ENCODE results near the gene KCTD2. TPM values are rescaled to one million over a fixed set of nuclear protein-coding genes. Genes with fewer than 3 reads are reported as not detected.

KCTD2 gene
- 10 to 100 TPM; 22.5 to 38.3 (median 28.6) TPM for total RNA-seq

GRCh38 chr17:75046407-75047289, at the start of gene KCTD2, which contains the start of gene ATP5PD:
Gene KCTD2 (plus strand): TSS chr17:75047225. CDS start chr17:75047251, 26 bp downstream.
Gene ATP5PD (minus strand): TSS chr17:75046969. CDS start chr17:75042650, 4,319 bp downstream.
- intact Hi-C loops (cut with DNase I; ENCODE audit: low total_unique reads): no loop called here
- DNase-seq (ENCODE audit: low spot score in 2 of 2): peak; percentile 94 to 99
- peak in 1 of 2 donors; percentile 82 for TF ChIP-seq POLR2A (IDR thresholded peaks at IDR 0.05)
- TF ChIP-seq, protein P1, sequence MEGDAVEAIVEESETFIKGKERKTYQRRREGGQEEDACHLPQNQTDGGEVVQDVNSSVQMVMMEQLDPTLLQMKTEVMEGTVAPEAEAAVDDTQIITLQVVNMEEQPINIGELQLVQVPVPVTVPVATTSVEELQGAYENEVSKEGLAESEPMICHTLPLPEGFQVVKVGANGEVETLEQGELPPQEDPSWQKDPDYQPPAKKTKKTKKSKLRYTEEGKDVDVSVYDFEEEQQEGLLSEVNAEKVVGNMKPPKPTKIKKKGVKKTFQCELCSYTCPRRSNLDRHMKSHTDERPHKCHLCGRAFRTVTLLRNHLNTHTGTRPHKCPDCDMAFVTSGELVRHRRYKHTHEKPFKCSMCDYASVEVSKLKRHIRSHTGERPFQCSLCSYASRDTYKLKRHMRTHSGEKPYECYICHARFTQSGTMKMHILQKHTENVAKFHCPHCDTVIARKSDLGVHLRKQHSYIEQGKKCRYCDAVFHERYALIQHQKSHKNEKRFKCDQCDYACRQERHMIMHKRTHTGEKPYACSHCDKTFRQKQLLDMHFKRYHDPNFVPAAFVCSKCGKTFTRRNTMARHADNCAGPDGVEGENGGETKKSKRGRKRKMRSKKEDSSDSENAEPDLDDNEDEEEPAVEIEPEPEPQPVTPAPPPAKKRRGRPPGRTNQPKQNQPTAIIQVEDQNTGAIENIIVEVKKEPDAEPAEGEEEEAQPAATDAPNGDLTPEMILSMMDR (IDR thresholded peaks at IDR 0.05): no peak
- peak within 1 kb of the TSS; percentile 98 for H3K4me3 ChIP-seq (ENCODE audit: low read depth, poor library complexity, severe bottlenecking)
- whole genome bisulfite sequencing, 2 donors: 1% methylated on average over 44 to 47 of the region's 72 CpGs

GRCh38 chr17:74998783-74999182, 48.2 kb upstream of the KCTD2 start:
- 78 to 88% methylated on average over 6 of the region's 6 CpGs for WGBS, 2 donors
- TF ChIP-seq, protein P1 (IDR thresholded peaks at IDR 0.05): no peak
- no peak for TF ChIP-seq POLR2A (IDR thresholded peaks at IDR 0.05)
- intact Hi-C loops (cut with DNase I; ENCODE audit: low total_unique reads): no loop called here
- H3K4me3 ChIP-seq (ENCODE audit: low read depth, poor library complexity, severe bottlenecking): no peak overlapping the region
- DNase-seq (ENCODE audit: low spot score in 2 of 2): no peak

- intact Hi-C loops (cut with DNase I; ENCODE audit: low total_unique reads): no loop called here
- no peak for DNase-seq (ENCODE audit: low spot score in 2 of 2)
- H3K4me3 ChIP-seq (ENCODE audit: low read depth, poor library complexity, severe bottlenecking): no peak overlapping the region
- WGBS, 2 donors: 69 to 86% methylated on average over 4 of the region's 4 CpGs
- TF ChIP-seq POLR2A (IDR thresholded peaks at IDR 0.05): no peak
- TF ChIP-seq, protein P1 (IDR thresholded peaks at IDR 0.05): no peak
These were observed 47.5 kb upstream of the KCTD2 start for GRCh38 chr17:74999523-74999922.

- WGBS, 2 donors: 89 to 92% methylated on average over 14 to 15 of the region's 15 CpGs
- no peak for DNase-seq (ENCODE audit: low spot score in 2 of 2)
- H3K4me3 ChIP-seq (ENCODE audit: low read depth, poor library complexity, severe bottlenecking): no peak overlapping the region
- intact Hi-C loops (cut with DNase I; ENCODE audit: low total_unique reads): no loop called here
- no peak for TF ChIP-seq POLR2A (IDR thresholded peaks at IDR 0.05)
- TF ChIP-seq, protein P1 (IDR thresholded peaks at IDR 0.05): no peak
These were observed 44.8 kb upstream of the KCTD2 start for GRCh38 chr17:75001915-75002843.

- TF ChIP-seq, protein P1 (IDR thresholded peaks at IDR 0.05): no peak
- TF ChIP-seq POLR2A (IDR thresholded peaks at IDR 0.05): no peak
- DNase-seq (ENCODE audit: low spot score in 2 of 2): no peak
- intact Hi-C loops (cut with DNase I; ENCODE audit: low total_unique reads): no loop called here
- 91% methylated on average over 53 to 76 of the region's 76 CpGs for WGBS, 2 donors
- H3K4me3 ChIP-seq (ENCODE audit: low read depth, poor library complexity, severe bottlenecking): no peak overlapping the region
These were observed 43.7 kb upstream of the KCTD2 start for GRCh38 chr17:75003070-75003956.

Data from lower leg skin (tissue), 4 donors.